ENCODE measurements around the gene NPDC1. TPM values are rescaled to one million over a fixed set of nuclear protein-coding genes. Genes with fewer than 3 reads are reported as not detected.

Gene NPDC1, protein sequence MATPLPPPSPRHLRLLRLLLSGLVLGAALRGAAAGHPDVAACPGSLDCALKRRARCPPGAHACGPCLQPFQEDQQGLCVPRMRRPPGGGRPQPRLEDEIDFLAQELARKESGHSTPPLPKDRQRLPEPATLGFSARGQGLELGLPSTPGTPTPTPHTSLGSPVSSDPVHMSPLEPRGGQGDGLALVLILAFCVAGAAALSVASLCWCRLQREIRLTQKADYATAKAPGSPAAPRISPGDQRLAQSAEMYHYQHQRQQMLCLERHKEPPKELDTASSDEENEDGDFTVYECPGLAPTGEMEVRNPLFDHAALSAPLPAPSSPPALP
- total RNA-seq = 44.0 and 65.8 TPM in 2 replicates

DNA sequence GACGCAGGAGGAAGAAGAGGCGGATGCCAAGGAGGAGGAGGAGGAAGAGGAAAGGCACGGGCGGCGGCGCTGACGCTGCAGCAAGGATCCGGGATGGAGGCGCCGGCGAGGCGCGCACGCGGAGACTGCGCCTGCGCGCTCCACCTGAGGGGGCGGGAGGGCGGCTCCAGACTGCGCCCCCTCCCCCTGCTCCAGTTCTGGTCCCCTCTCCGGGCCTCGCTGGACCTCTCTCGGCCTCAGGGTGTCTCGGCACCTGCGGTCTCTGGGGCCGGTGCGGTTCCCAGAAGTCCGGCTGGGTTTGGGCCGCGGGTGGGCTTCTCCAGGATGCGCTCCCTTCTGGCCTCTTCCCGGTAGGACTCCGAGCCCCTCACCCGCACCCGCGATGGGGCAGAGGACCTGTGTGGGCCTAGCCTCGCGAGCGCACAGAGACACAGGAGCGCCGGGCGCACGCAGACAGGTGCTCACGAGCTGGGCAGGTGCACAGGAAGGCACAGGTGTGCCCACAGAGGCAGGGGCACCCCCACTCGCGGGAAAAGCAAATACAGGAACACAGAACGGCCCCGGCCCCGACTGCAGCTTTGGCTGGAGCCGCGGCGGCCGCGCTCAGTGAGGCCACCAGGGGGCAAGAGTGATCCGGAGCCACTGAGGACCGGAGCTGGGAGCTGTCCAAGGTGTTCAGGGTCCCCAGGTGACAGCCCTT lies at the start of gene NPDC1:
TSS of gene NPDC1 (minus strand) at position 90 of the 700 bp plus-strand sequence. CDS start 188 bp downstream, outside the sequence.

GRCh38 chr9:137086531-137087408 lies 40.8 kb upstream of the NPDC1 start, which contains the start of gene MAN1B1:
Gene MAN1B1, plus strand, starts transcription at chr9:137086985. Its CDS starts 15 bp downstream, at chr9:137087000.

DNA sequence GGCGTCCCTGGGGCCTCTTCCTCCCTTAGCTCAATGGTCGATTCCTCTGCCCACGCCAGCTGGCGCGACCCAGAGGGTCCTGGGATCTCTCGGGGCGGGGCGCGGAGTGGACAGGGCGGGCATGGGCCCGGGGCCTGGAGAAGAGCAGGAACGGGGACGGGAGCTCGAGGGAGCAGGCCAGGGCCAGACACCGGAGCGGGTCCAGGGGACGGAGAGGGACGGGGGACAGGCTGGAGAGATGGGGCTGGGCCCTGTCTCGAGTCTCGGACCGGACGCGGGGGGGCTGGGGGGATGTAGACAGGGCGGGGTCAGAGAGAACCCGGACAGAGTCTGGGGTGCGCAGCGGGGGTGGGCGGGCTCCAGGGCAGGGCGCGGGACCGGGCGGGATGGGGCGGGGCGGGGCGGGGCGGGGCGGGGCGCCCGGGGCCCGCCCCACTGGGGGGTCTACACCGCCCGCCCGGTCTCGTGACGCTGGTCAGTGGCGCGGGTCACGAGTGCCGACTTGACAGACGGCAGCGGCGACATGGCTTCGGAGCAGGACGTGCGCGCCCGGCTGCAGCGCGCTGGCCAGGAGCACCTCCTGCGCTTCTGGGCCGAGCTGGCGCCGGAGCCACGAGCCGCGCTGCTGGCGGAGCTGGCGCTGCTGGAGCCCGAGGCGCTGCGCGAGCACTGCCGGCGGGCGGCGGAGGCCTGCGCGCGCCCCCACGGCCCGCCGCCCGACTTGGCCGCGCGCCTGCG lies 31.2 kb upstream of the NPDC1 start, which contains the start of gene UAP1L1:
TSS of gene UAP1L1 (plus strand) at position 508 of the 738 bp plus-strand sequence. CDS start at position 524, 16 bp downstream.

DNA sequence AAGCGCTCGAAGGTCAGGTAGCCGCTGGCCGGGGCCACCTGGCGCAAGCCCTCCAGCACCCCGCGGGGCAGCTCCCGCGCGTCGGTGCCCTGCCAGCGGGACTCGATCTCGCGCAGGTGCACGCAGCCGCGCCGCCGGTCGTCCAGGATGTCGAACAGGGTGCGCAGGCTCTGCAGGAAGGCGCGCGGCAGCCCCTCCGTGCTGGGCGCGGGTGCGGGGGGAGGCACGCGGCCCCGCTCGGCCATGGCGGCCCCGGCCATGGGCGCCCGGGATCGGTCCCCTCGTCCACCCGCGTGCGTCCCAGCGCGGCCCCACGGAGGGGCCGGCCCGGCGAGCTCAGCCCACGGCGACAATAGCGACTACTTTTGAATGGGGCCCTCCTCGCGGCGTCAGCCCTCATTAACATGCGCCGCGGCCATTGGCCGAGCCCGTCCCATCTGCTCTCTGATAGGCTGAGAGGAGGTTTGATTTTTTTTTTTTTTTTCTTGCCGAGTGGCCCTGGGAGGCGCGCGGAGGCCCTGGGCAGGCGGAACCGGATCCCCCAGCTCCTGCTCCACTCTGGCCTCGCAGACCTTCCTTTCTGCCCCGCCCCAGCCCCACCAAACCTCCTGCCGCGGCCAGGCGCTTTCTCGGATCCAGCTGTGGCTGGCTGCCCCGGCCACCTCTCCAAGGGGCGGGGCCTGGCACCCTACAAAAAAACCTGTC lies 24.4 kb upstream of the NPDC1 start, which contains the start of gene SAPCD2:
TSS of gene SAPCD2 (minus strand) at position 357 of the 705 bp plus-strand sequence. CDS start at position 260, 97 bp downstream.

DNA sequence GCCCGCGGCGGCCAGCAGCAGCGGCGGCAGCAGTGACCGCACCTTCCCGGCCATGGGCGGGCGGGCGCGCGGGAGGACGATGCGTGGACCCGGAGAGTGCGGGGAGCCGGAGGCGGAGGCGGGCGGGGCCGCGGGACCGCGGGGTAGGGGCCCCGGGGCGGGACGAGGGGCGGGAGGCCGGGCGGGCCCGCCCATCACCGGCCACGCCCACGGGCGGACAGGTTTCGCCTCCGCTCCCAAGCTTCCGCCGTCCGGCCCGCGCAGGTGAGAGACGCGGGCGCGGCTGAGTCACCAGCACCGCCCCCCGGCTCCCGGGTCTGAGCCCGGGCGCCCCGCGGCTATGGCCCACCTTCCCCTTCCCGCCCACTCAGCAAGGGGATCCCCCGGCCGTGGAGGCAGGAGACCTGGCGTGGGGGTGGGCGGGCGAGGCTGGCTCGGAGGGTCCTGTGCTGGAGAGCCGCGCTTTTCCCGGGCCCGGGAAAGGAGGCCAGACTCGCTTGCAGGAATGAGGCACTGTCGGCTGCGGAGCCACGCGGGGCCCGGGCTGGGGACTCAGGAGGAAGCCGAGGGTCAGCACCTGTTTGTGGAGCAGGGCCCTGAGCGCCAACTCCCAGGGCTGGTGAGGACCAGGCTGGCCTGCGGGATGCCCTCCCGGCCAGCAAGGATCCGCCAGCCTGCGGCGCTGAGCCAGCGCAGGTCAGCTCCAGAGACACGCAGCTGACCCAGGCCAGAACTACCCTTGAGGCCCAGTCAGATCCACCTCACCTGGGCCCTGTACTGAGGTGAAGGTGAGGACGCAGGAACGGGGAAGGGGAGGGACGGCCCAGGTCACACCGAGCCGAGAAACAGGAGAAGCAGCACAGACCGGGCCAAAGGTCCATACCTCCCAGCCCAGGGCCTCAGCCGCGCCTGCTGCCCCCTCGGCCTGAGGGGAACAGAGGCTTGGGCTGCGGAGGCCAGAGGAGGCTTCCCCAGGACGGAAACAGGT lies 8.3 kb upstream of the NPDC1 start, which contains the start of gene ENTPD2:
TSS of gene ENTPD2 (minus strand) at position 118 of the 988 bp plus-strand sequence. CDS start at position 54, 64 bp downstream.

DNA sequence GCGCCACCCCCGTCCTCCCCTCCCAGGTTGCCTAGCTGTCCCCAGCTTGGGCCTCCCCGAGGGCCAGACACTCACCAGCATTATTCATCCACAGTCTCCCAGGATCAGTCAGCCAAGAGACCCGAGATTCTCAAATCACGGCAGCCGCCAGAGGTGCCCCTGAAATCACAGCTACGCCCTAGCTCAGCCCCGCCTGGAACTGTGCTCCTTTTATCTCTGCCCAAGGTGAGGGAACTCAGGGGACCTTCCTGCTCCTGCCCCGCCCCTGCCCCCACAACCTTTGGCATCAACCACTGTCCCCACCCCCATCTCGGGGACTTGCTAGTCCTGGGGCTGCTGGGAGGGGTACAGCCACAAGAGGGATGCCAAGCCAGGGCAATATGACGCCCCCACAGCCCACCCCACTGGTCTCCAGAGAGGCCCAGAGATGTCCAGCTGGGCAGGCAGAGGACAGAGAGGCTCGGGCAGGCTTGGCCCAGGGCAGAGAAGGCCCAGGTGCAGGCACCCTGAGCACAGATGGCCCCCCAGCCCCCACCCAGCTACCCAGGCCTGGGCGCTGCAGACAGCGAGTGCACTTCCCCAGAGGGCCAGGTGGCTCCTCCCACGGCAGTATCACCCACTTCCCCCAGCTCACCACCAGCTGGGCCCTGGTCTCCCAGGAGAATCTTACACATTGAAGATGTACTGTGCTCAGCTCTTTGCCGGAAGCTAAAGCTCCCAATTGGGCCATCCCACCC lies 13.9 kb downstream of the NPDC1 start, which contains the start of gene FUT7:
TSS of gene FUT7 (minus strand) at position 185 of the 737 bp plus-strand sequence. CDS start at position 88, 97 bp downstream.

GRCh38 chr9:137027369-137028262 lies 18.4 kb downstream of the NPDC1 start, which contains the start of gene ABCA2:
Gene ABCA2, minus strand, starts transcription at chr9:137028237. Its CDS starts 97 bp downstream, at chr9:137028140.

GRCh38 chr9:136996361-136997292 lies 49.4 kb downstream of the NPDC1 start, which contains the start of gene CLIC3:
Gene CLIC3, minus strand, starts transcription at chr9:136996568. Its CDS starts 25 bp downstream, at chr9:136996543.

DNA sequence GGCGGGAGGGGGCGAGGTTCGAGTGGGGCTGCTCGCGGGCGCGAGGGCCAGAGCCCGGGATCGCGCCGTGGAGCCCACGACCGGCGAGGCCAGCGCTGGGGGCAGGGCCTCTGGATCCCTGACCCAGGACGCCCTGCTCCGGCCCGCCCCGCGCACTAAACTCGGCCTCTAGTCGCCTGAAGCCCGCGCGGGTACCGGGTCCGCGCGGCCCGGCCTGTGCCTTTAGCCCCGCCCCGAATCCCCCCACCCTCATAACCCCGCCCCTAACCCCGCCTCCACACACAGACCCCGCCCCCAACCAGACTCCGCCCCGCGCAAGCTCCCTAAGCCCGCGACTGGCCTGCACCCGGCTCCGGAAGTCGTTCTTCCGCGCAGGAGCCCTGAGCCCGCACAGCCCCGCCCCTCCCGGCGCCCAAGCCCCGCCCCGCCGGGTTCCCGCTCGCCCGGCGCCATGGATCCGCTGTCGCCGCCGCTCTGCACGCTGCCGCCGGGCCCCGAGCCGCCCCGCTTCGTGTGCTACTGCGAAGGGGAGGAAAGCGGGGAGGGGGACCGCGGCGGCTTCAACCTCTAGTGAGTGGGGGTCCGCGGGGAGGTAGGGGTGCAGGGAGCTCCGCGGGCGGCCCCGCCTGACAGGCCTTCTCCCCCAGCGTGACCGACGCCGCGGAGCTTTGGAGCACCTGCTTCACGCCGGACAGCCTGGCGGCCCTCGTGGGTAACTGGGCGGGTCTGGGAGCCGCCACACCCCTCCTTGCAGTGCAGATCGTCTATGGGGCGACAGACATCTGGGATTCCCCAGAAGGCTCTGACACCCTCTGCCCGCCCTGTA lies 53.8 kb downstream of the NPDC1 start, which contains the start of gene PAXX:
TSS of gene PAXX (plus strand) at position 430 of the 826 bp plus-strand sequence. CDS start at position 452, 22 bp downstream.

Other genes starting within 250 kb of the NPDC1 start
- gene CCDC183, start 249.8 kb downstream of the NPDC1 start, total RNA-seq = 0.25 TPM in 1 of 2 replicates, not detected in the other
- 117 and 144 TPM in 2 replicates for gene RABL6, start 238.2 kb downstream of the NPDC1 start, total RNA-seq
- 0.81 and 1.5 TPM in 2 replicates for gene AJM1, start 203.7 kb downstream of the NPDC1 start, total RNA-seq
- gene PHPT1, start 196.8 kb downstream of the NPDC1 start, total RNA-seq = 109 and 152 TPM in 2 replicates
- gene MAMDC4, start 193.8 kb downstream of the NPDC1 start, total RNA-seq = 1.8 and 3.2 TPM in 2 replicates
- gene EDF1, start 179.9 kb downstream of the NPDC1 start, total RNA-seq = 325 and 364 TPM in 2 replicates
- gene TRAF2, start 159.7 kb downstream of the NPDC1 start, total RNA-seq = 10.9 and 22.7 TPM in 2 replicates
- gene FBXW5, start 101.4 kb downstream of the NPDC1 start, total RNA-seq = 150 and 168 TPM in 2 replicates
- not detected in 2 replicates for gene C8G, start 100.9 kb downstream of the NPDC1 start, total RNA-seq
- 1.6 TPM in 1 of 2 replicates, not detected in the other for gene LCN12, start 93.9 kb downstream of the NPDC1 start, total RNA-seq
- 4.2 and 463 TPM in 2 replicates for gene PTGDS, start 68.7 kb downstream of the NPDC1 start, total RNA-seq
- 2.5 TPM in 1 of 2 replicates, not detected in the other for gene LCNL1, start 63.2 kb downstream of the NPDC1 start, total RNA-seq
- 49.2 and 65.2 TPM in 2 replicates for gene PAXX, start 53.8 kb downstream of the NPDC1 start, total RNA-seq
- gene CLIC3, start 49.6 kb downstream of the NPDC1 start, total RNA-seq = 16.5 and 47.4 TPM in 2 replicates
- gene ABCA2, start 17.9 kb downstream of the NPDC1 start, total RNA-seq = 7.7 and 44.4 TPM in 2 replicates
- gene FUT7, start 14.1 kb downstream of the NPDC1 start, total RNA-seq = not detected in 2 replicates
- not detected in 2 replicates for gene ENTPD2, start 7.9 kb upstream of the NPDC1 start, total RNA-seq
- gene SAPCD2, start 24.4 kb upstream of the NPDC1 start, total RNA-seq = 3.5 and 52.6 TPM in 2 replicates
- 6.4 and 13.4 TPM in 2 replicates for gene UAP1L1, start 31.3 kb upstream of the NPDC1 start, total RNA-seq
- gene MAN1B1, start 40.8 kb upstream of the NPDC1 start, total RNA-seq = 72.8 and 125 TPM in 2 replicates
- 65.3 and 87.8 TPM in 2 replicates for gene DPP7, start 68.6 kb upstream of the NPDC1 start, total RNA-seq
- 0.13 TPM in 1 of 2 replicates, not detected in the other for gene GRIN1, start 93.0 kb upstream of the NPDC1 start, total RNA-seq
- gene LRRC26, start 123.9 kb upstream of the NPDC1 start, total RNA-seq = 0.16 TPM in 1 of 2 replicates, not detected in the other
- not detected in 2 replicates for gene TMEM210, start 125.9 kb upstream of the NPDC1 start, total RNA-seq
- gene ANAPC2, start 142.4 kb upstream of the NPDC1 start, total RNA-seq = 19.6 and 22.9 TPM in 2 replicates
- gene SSNA1, start 142.5 kb upstream of the NPDC1 start, total RNA-seq = 79.7 and 97.1 TPM in 2 replicates
- gene TPRN, start 154.6 kb upstream of the NPDC1 start, total RNA-seq = 9.5 and 9.6 TPM in 2 replicates
- gene TMEM203, start 159.5 kb upstream of the NPDC1 start, total RNA-seq = 36.0 and 40.9 TPM in 2 replicates
- 15.2 and 24.0 TPM in 2 replicates for gene NDOR1, start 159.5 kb upstream of the NPDC1 start, total RNA-seq
- gene RNF208, start 176.1 kb upstream of the NPDC1 start, total RNA-seq = 1.6 and 5.3 TPM in 2 replicates
- gene CYSRT1, start 179.0 kb upstream of the NPDC1 start, total RNA-seq = 0.49 and 2.9 TPM in 2 replicates
- 0.25 TPM in 1 of 2 replicates, not detected in the other for gene RNF224, start 181.3 kb upstream of the NPDC1 start, total RNA-seq
- gene SLC34A3, start 184.7 kb upstream of the NPDC1 start, total RNA-seq = not detected in 2 replicates
- 179 and 1,107 TPM in 2 replicates for gene TUBB4B, start 195.1 kb upstream of the NPDC1 start, total RNA-seq
- gene STPG3, start 205.1 kb upstream of the NPDC1 start, total RNA-seq = not detected in 2 replicates
- gene NELFB, start 209.2 kb upstream of the NPDC1 start, total RNA-seq = 56.2 and 81.0 TPM in 2 replicates
- gene TOR4A, start 231.5 kb upstream of the NPDC1 start, total RNA-seq = 50.8 and 52.1 TPM in 2 replicates